Glutamatergic neuron (in vitro differentiated cells): Measurements from ENCODE around the gene PLEKHG1. TPM values are rescaled to one million over a fixed set of nuclear protein-coding genes. Genes with fewer than 3 reads are reported as not detected.

ENCODE experiments used
- DNase-seq: peaks from one replicate; pipeline ENCODE4 v3.0.0; 2022
- H3K27ac Mint-ChIP-seq: one replicate; pipeline ENCODE4 v1.8.0; 2020; ENCODE audit warnings: mild to moderate bottlenecking, mixed read lengths, inconsistent platforms; ENCODE audit not compliant: unreplicated experiment
- H3K27me3 Mint-ChIP-seq: one replicate; pipeline ENCODE4 v1.8.0; 2020; ENCODE audit warnings: mild to moderate bottlenecking, moderate library complexity, mixed read lengths, inconsistent platforms; ENCODE audit not compliant: unreplicated experiment
- H3K36me3 Mint-ChIP-seq: one replicate; pipeline ENCODE4 v1.8.0; 2020; ENCODE audit warnings: mild to moderate bottlenecking, mixed read lengths, inconsistent platforms; ENCODE audit not compliant: unreplicated experiment
- H3K4me1 Mint-ChIP-seq: one replicate; pipeline ENCODE4 v1.8.0; 2020; ENCODE audit warnings: mild to moderate bottlenecking, low read depth, mixed read lengths, inconsistent platforms; ENCODE audit not compliant: unreplicated experiment
- H3K4me3 Mint-ChIP-seq: one replicate; pipeline ENCODE4 v1.8.0; 2020; ENCODE audit warnings: mild to moderate bottlenecking, mixed read lengths, inconsistent platforms; ENCODE audit not compliant: unreplicated experiment
- H3K9me3 Mint-ChIP-seq: one replicate; pipeline ENCODE4 v1.8.0; 2020; ENCODE audit warnings: mild to moderate bottlenecking, moderate library complexity, mixed read lengths, inconsistent platforms; ENCODE audit not compliant: unreplicated experiment
- total RNA-seq: library from RNA; stranded (reverse); fragmentation: NEBNext Ultra II Directional; extraction: Animal tissue kit (Norgen Biotek cat#: 25700); gene quantifications from one replicate; pipeline ENCODE4 v1.2.1, GENCODE V29; 2021; ENCODE audit not compliant: unreplicated experiment
- TF ChIP-seq, protein P1 (sequence below): fragments of 200-600 bp; sonication (generic); IDR thresholded peaks from one replicate; pipeline ENCODE4 v1.5.0; 2021; ENCODE audit not compliant: partially characterized antibody, unreplicated experiment

Gene PLEKHG1
- total RNA-seq, 1 donor from 2014 or later, result 7.3 TPM

- Mint-ChIP-seq H3K36me3 (peaks cover 9% of the 10 kb centered on the region), H3K27me3 (peaks cover 6% of the 10 kb centered on the region), H3K27ac (no peak overlapping the region), H3K4me3 (no peak overlapping the region), H3K9me3 (peaks cover 6% of the 10 kb centered on the region), H3K4me1 (peaks cover 21% of the 10 kb centered on the region)
- TF ChIP-seq, protein P1, sequence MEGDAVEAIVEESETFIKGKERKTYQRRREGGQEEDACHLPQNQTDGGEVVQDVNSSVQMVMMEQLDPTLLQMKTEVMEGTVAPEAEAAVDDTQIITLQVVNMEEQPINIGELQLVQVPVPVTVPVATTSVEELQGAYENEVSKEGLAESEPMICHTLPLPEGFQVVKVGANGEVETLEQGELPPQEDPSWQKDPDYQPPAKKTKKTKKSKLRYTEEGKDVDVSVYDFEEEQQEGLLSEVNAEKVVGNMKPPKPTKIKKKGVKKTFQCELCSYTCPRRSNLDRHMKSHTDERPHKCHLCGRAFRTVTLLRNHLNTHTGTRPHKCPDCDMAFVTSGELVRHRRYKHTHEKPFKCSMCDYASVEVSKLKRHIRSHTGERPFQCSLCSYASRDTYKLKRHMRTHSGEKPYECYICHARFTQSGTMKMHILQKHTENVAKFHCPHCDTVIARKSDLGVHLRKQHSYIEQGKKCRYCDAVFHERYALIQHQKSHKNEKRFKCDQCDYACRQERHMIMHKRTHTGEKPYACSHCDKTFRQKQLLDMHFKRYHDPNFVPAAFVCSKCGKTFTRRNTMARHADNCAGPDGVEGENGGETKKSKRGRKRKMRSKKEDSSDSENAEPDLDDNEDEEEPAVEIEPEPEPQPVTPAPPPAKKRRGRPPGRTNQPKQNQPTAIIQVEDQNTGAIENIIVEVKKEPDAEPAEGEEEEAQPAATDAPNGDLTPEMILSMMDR, result no peak
- no peak for DNase-seq
Observed at GRCh38 chr6:150568560-150568959, 31.1 kb upstream of the PLEKHG1 start.

- peaks cover 22% of the 10 kb centered on the region for H3K4me1 Mint-ChIP-seq
Observed at GRCh38 chr6:150569161-150569560, 30.5 kb upstream of the PLEKHG1 start.

DNA sequence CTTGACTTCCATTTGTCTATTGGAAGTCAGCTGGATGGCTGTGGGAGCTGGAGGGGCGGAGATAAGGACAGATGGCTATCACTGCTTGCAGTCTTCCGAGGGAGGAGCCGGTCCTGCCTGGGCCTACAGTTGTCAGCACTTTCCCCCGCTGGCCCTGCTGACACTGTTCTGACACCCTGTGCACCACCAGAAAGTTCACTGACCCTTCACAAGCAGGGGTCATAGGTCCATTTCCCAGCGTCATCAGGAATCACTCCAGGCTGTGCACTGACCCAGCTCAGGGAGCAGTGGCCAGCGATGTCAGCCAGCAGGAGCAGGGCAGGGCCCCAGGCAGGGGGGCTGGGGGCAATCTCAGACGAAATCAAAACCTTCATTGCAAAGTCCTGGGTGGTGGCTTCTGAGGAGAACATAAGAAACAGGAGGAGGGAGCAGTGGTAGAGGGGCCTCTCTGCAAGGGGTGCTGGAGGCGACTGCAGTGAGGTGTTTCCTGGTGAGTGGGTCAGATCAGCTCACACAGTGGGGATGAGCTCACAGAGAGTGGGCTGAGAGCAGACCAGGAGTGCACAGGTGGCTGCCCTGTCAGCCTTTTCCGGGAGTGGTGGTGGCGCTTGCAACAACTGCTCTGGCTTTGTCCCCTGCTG lies 26.5 kb upstream of the PLEKHG1 start:
- TF ChIP-seq, protein P1, result no peak
- Mint-ChIP-seq H3K36me3 (peaks cover 9% of the 10 kb centered on the region), H3K4me3 (peak overlapping the region; percentile 66), H3K4me1 (peaks cover 22% of the 10 kb centered on the region), H3K27me3 (peaks cover 9% of the 10 kb centered on the region), H3K9me3 (peaks cover 6% of the 10 kb centered on the region), H3K27ac (peak overlapping the region; percentile 82)
- peak; percentile 50 for DNase-seq

More at GRCh38 chr6:150569161-150569560, 30.5 kb upstream of the PLEKHG1 start:
- H3K27me3 Mint-ChIP-seq, result peaks cover 9% of the 10 kb centered on the region
- H3K4me3 Mint-ChIP-seq, result no peak overlapping the region
- peaks cover 6% of the 10 kb centered on the region for H3K9me3 Mint-ChIP-seq
- TF ChIP-seq, protein P1, result no peak
- no peak for DNase-seq
- H3K36me3 Mint-ChIP-seq, result peaks cover 9% of the 10 kb centered on the region
- H3K27ac Mint-ChIP-seq, result no peak overlapping the region

DNA sequence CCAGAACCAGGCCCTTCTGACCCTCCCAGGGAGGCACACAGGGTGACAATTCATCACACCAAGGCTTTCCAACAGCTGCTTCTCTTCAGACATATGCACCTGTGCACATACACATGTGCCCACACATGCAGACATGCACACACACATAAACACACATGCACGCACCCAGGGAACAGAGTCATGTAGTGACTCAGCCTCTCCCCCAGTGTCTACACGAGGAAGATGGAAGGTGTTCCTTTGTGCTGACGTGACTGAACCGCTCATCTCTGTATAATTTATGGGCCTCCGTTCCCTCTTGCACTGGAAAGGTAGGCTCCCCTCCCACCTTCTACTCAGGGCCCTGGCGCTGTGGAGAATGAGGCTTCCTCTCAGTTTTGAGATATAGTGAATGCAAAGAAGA lies 23.8 kb upstream of the PLEKHG1 start:
- peaks cover 4% of the 10 kb centered on the region for H3K9me3 Mint-ChIP-seq

More for the DNA sequence above, 23.8 kb upstream of the PLEKHG1 start:
- Mint-ChIP-seq H3K36me3 (peaks cover 9% of the 10 kb centered on the region), H3K27ac (no peak overlapping the region), H3K4me3 (no peak overlapping the region), H3K4me1 (peaks cover 14% of the 10 kb centered on the region), H3K27me3 (peaks cover 9% of the 10 kb centered on the region)
- TF ChIP-seq, protein P1, result no peak
- no peak for DNase-seq
